ENCODE results near the gene PAIP1.
"Not testable (repeated sequence)": the region's sequence is repeated elsewhere in the genome, so short reads cannot be mapped to it uniquely, and the experiment has no call there.

The PAIP1 gene

GRCh38 chr5:43556857-43557542 lies at the start of gene PAIP1:
TSS of gene PAIP1 (minus strand) at chr5:43557077. CDS start at chr5:43556846, 231 bp downstream.
- DNase-seq (ENCODE audit: low read depth): peak; percentile 43

GRCh38 chr5:43606351-43606750 lies 49.5 kb upstream of the PAIP1 start:
- DNase-seq (ENCODE audit: low read depth): no peak

- DNase-seq (ENCODE audit: low read depth): no peak
Measured at GRCh38 chr5:43604699-43605098, 47.8 kb upstream of the PAIP1 start.

GRCh38 chr5:43603344-43604217 lies 46.7 kb upstream of the PAIP1 start:
- peak; percentile 31 for DNase-seq (ENCODE audit: low read depth)

- DNase-seq (ENCODE audit: low read depth): peak; percentile 59
Measured at GRCh38 chr5:43602461-43603343, 45.8 kb upstream of the PAIP1 start, which contains the start of gene NNT. TSS of gene NNT (plus strand) at chr5:43603180. CDS start at chr5:43609196, 6,016 bp downstream.

- no peak for DNase-seq (ENCODE audit: low read depth)
Measured at GRCh38 chr5:43601454-43602260, 44.8 kb upstream of the PAIP1 start.

- not testable (repeated sequence) for DNase-seq (ENCODE audit: low read depth)
Measured at GRCh38 chr5:43598927-43599326, 42.0 kb upstream of the PAIP1 start.

- no peak for DNase-seq (ENCODE audit: low read depth)
Measured at GRCh38 chr5:43592363-43592762, 35.5 kb upstream of the PAIP1 start.

GRCh38 chr5:43590700-43591099 lies 33.8 kb upstream of the PAIP1 start:
- DNase-seq (ENCODE audit: low read depth): no peak

GRCh38 chr5:43589310-43589709 lies 32.4 kb upstream of the PAIP1 start:
- DNase-seq (ENCODE audit: low read depth): no peak

GRCh38 chr5:43588842-43589241 lies 32.0 kb upstream of the PAIP1 start:
- DNase-seq (ENCODE audit: low read depth): no peak

GRCh38 chr5:43584166-43584699 lies 27.4 kb upstream of the PAIP1 start:
- no peak for DNase-seq (ENCODE audit: low read depth)

- no peak for DNase-seq (ENCODE audit: low read depth)
Measured at GRCh38 chr5:43583724-43584123, 26.8 kb upstream of the PAIP1 start.

- no peak for DNase-seq (ENCODE audit: low read depth)
Measured at GRCh38 chr5:43582082-43583005, 25.5 kb upstream of the PAIP1 start.

GRCh38 chr5:43581398-43581797 lies 24.5 kb upstream of the PAIP1 start:
- DNase-seq (ENCODE audit: low read depth): no peak

- DNase-seq (ENCODE audit: low read depth): not testable (repeated sequence)
Measured at GRCh38 chr5:43580402-43581210, 23.7 kb upstream of the PAIP1 start.

- DNase-seq (ENCODE audit: low read depth): no peak
Measured at GRCh38 chr5:43573058-43573457, 16.2 kb upstream of the PAIP1 start.

GRCh38 chr5:43572357-43572756 lies 15.5 kb upstream of the PAIP1 start:
- no peak for DNase-seq (ENCODE audit: low read depth)

GRCh38 chr5:43571237-43571636 lies 14.4 kb upstream of the PAIP1 start:
- DNase-seq (ENCODE audit: low read depth): no peak
